LNCAP (cell line): Measurements from ENCODE around the gene PPP2R2C.

ENCODE experiments used
- TF ChIP-seq, protein P1 (sequence below): fragments of 450-650 bp; IDR thresholded peaks from 2 replicates; pipeline ENCODE4 v1.5.1; 2017; ENCODE audit warnings: mild to moderate bottlenecking

Gene PPP2R2C

DNA sequence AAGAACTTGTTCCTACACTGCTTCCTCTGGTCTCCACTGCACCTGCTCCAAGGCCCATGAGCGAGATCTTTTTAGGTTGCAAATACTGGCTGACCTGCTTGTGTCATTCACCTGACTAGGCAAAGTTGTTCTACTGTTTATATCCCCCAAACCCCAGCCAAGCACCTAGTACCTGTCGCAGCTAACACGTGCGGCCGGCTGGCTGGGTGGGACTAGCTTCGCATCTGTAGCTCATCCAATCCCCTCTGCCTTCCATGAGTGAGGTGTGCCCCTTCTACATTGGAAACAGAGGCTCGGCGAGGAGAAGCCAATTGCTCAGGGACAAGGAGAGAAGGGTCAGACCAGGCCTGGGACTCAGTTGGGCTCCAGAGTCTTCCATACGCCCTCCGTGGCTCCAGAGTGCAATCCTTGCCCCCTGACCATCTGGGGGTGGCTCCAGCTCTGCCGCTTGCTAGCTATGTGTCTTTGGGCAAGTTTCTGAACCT lies 116.3 kb downstream of the PPP2R2C start:
- TF ChIP-seq, protein P1, sequence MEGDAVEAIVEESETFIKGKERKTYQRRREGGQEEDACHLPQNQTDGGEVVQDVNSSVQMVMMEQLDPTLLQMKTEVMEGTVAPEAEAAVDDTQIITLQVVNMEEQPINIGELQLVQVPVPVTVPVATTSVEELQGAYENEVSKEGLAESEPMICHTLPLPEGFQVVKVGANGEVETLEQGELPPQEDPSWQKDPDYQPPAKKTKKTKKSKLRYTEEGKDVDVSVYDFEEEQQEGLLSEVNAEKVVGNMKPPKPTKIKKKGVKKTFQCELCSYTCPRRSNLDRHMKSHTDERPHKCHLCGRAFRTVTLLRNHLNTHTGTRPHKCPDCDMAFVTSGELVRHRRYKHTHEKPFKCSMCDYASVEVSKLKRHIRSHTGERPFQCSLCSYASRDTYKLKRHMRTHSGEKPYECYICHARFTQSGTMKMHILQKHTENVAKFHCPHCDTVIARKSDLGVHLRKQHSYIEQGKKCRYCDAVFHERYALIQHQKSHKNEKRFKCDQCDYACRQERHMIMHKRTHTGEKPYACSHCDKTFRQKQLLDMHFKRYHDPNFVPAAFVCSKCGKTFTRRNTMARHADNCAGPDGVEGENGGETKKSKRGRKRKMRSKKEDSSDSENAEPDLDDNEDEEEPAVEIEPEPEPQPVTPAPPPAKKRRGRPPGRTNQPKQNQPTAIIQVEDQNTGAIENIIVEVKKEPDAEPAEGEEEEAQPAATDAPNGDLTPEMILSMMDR: no peak

DNA sequence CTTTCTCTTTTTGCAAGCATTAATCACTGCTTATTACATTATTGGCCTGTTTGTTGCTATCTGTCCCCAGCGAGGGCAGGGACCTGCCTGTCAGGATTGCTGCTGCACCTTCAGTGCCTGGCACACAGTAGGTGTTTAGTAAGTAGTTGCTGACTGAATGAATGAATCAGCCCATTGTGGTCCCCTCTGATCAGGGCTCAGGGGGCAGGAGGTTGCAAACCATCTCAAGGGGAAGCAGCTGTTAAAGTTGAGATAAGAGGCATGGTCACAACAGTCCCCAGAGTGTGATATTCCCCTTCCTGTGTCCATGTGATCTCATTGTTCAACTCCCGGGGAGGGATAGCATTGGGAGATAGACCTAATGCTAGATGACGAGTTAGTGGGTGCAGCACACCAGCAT lies 117.4 kb downstream of the PPP2R2C start:
- TF ChIP-seq, protein P1: no peak

DNA sequence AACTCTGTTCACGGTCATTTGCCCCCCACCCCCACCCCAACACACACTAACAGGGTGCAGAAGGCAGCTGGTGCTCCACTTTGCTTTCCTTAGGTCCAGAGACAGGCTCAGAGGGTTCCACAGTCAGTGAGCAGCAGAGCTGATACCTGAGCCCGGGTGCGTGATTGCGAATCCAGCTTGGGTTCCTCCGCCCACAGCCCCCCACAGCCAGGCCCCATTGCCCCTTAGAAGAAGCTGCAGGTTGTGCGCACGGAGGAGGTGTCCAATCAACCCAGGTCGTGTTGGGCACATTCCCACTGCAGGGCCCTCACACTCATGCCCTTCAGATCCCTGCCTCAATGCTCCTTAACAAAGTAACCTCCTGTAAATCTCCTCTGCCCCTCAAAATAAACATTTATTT lies 117.8 kb downstream of the PPP2R2C start:
- TF ChIP-seq, protein P1: no peak

DNA sequence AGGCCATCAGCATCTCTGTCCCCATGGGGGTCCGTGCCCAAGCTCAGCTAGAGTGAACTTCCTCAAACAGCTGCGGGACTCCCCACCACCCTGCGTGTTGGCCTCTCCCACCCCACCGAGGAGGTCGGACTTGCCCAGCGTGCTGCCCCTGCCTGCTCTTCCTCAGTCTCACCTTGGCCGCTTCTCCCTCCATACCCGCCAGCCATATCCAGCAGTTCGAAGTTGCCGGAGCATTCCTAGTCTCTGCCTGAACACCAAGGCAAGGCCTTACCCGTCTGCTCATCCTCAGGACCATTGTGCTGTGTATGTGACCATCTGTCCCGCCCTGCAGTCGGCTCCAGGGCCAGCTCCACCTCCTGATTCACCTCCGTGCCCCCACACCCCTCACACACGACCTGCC lies 118.3 kb downstream of the PPP2R2C start:
- TF ChIP-seq, protein P1: no peak

DNA sequence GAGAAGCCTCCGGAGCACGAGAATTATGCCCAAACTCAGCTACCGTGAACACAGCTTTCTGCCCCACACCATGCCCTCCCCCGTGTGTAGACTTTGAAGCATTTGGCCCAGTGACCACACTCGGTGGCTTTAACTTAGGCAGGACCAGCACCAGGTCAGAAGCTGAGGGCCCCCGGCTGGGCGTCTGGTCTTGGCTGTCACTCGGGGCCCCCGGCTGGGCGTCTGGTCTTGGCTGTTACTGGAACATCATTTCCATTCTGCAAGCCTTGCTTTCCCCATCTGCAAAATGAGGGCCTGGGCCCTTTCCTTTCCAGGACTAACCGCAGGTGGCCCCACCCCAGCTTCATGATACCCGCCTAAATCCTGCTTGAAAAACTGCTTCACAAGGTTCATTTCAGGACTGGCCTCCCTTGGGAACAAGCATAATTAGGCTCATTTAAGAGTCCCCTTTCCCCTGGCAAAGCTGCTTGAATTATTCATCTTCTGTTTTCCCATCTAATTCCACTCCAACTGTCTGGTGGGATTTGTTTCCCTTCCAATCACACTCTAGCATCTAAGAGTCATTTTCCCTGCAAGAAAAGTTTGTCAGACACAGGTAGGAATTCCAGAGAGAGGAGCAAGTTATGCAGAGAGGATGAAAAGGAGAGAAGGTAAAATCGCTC lies 120.3 kb downstream of the PPP2R2C start:
- TF ChIP-seq, protein P1: no peak

DNA sequence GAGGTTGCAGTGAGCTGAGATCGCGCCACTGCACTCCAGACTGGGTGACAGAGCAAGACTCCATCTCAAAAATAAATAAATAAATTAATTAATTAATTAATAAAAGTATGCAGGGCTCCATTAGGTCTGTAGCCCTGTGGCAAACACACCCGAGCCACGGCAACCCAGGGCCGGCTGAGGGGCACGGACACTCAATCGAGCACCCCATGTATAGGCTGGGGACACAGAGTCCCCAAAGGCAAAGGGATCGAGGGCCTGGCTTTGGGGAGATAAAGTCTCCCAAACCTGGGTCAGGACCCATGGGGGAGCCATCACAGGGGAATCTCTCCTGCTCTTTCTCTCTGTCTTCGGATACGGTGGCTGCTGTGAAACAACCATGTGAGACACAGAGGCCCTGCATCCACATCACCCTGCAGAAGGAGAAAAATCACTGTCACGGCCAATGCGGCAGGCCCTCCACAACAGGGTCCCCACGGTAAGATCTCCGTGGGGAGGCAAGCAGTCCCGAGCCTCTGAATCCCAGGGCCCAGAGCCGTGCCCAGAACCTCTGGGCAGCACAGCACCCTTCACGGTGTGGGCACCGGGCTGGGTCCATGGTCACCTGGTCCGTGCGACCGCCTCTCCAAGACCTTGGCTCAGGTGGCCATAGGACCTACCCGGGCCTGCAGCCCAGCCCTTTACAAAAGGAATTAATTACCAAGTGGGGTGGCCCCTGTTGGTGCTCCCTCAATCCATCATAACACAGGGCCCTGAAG lies 121.0 kb downstream of the PPP2R2C start:
- TF ChIP-seq, protein P1: no peak

DNA sequence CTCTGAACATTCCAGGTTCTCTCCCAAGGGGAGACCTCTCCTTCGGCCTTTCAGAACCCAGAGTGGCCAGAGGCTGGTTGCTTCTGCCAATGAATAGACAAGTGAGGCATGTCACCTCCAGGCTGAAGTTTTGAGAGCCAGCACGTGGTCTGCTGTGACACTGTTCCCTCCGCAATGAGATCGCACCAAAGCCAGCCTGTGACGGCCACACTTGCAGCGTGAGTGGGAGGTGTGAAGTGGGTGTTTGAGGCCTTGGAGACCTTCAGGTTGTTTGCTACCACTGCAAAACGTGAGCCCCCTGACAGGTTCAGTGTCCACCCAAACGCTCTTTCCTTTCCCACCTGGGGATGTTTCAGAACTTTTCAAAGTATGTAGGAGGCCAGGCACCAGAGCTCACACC lies 121.8 kb downstream of the PPP2R2C start:
- TF ChIP-seq, protein P1: no peak
